Hepatocyte (in vitro differentiated cells): Measurements from ENCODE around the gene PABPN1L. TPM values are rescaled to one million over a fixed set of nuclear protein-coding genes. Genes with fewer than 3 reads are reported as not detected.

Source experiments
- DNase-seq: peaks from one replicate; pipeline ENCODE4 v3.0.0-alpha.2; 2016; ENCODE audit warnings: low spot score
- H2AFZ ChIP-seq: fragments of 200-600 bp; sonication (generic); 2 replicates; pipeline ENCODE4 v1.6.0; 2016; ENCODE audit warnings: antibody characterized with exemption, mild to moderate bottlenecking
- H3K27ac ChIP-seq: fragments of 200-600 bp; sonication (generic); 2 replicates; pipeline ENCODE4 v1.5.1; 2016; ENCODE audit warnings: mild to moderate bottlenecking
- H3K27me3 ChIP-seq: fragments of 200-600 bp; sonication (generic); 2 replicates; pipeline ENCODE4 v1.6.1; 2016
- H3K36me3 ChIP-seq: fragments of 200-600 bp; sonication (generic); replicated peaks from 2 replicates; pipeline ENCODE4 v1.5.1; 2016; ENCODE audit warnings: low read depth; ENCODE audit not compliant: insufficient read depth
- H3K4me1 ChIP-seq: fragments of 200-600 bp; sonication (generic); 2 replicates; pipeline ENCODE4 v1.5.1; 2016; ENCODE audit warnings: mild to moderate bottlenecking, moderate library complexity; ENCODE audit not compliant: insufficient read depth
- H3K4me2 ChIP-seq: fragments of 200-600 bp; sonication (generic); 2 replicates; pipeline ENCODE4 v1.6.0; 2016
- H3K4me3 ChIP-seq: fragments of 200-600 bp; sonication (generic); 2 replicates; pipeline ENCODE4 v1.5.1; 2016; ENCODE audit warnings: mild to moderate bottlenecking
- H3K79me2 ChIP-seq: fragments of 200-600 bp; sonication (generic); 2 replicates; pipeline ENCODE4 v1.6.0; 2017; ENCODE audit warnings: mild to moderate bottlenecking
- H3K9me2 ChIP-seq: fragments of 200-600 bp; sonication (generic); replicated peaks from 2 replicates; pipeline ENCODE4 v1.6.0; 2017; ENCODE audit warnings: mild to moderate bottlenecking; ENCODE audit not compliant: insufficient read depth
- H3K9me3 ChIP-seq: fragments of 200-600 bp; sonication (generic); 2 replicates; pipeline ENCODE4 v1.5.1; 2016; ENCODE audit warnings: low read depth, mild to moderate bottlenecking
- H4K20me1 ChIP-seq: fragments of 200-600 bp; sonication (generic); 2 replicates; pipeline ENCODE4 v1.6.0; 2016; ENCODE audit warnings: mild to moderate bottlenecking; ENCODE audit not compliant: insufficient read depth, poor library complexity, severe bottlenecking
- EZH2 ChIP-seq: fragments of 200-600 bp; sonication (generic); IDR thresholded peaks from 2 replicates; pipeline ENCODE4 v1.6.1; 2016; ENCODE audit warnings: antibody characterized with exemption, mild to moderate bottlenecking, borderline replicate concordance
- EZH2phosphoT487 ChIP-seq: fragments of 200-600 bp; sonication (generic); IDR thresholded peaks from one replicate; pipeline ENCODE4 v1.6.1; 2018; ENCODE audit warnings: antibody characterized with exemption, mild to moderate bottlenecking, low read depth, moderate library complexity; ENCODE audit not compliant: unreplicated experiment, severe bottlenecking
- WGBS: methylation state at CpG from one replicate; pipeline ENCODE4 v1.1.6; 2016; ENCODE audit warnings: low lambda C conversion rate; ENCODE audit errors: missing lambda C conversion rate; 5-methylcytosine and 5-hydroxymethylcytosine counted together
- polyA plus RNA-seq: library from polyadenylated mRNA; unstranded; fragments of >200 nt; fragmentation: Nextera tagmentation; extraction: Ambion mirVana; gene quantifications from 2 replicates; pipeline ENCODE4 v1.2.1, GENCODE V29; 2016
- total RNA-seq: library from RNA; depleted of rRNA; stranded (reverse); fragments of >200 nt; gene quantifications from 2 replicates; pipeline ENCODE4 v1.2.3, GENCODE V29; 2014
- TF ChIP-seq, protein P1 (sequence below): fragments of 200-600 bp; sonication (generic); IDR thresholded peaks from 2 replicates; pipeline ENCODE4 v1.5.1; 2016; ENCODE audit warnings: antibody characterized with exemption, mild to moderate bottlenecking; ENCODE audit not compliant: poor library complexity

The PABPN1L gene
- total and polyA plus RNA-seq, 2 experiments from 2014 or later: not detected

DNA sequence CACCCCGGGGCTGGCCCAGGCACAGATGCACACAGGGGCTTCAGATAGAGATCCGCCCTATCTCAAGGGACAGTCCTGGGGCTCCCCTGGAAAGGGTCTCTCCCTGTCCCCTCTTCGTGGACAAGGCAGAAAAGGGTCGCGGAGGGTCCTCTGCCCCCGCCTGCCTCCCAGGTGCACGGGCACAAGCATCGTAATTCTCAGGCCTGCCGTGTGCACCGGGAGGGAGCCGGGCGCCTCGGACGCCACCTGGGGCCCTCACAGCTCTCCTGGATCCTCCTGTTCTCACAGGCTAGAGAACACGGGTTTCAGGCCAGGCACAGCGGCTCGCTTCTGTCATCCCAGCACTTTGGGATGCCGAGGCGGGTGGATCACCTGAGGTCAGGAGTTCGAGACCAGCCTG lies 11.9 kb upstream of the PABPN1L start:
- Histone ChIP-seq H3K9me3 (no peaks in the 10 kb centered on the region), H3K36me3 (no peaks in the 10 kb centered on the region), H3K4me3 (no peak overlapping the region), H3K79me2 (no peaks in the 10 kb centered on the region), H3K27me3 (no peaks in the 10 kb centered on the region), H3K4me1 (peaks cover 8% of the 10 kb centered on the region), H2AFZ (no peak overlapping the region), H4K20me1 (no peaks in the 10 kb centered on the region), H3K4me2 (no peak overlapping the region), H3K27ac (no peak overlapping the region), H3K9me2 (no peaks in the 10 kb centered on the region)
- 95% methylated on average over 20 of the region's 20 CpGs for WGBS
- TF ChIP-seq, protein P1, sequence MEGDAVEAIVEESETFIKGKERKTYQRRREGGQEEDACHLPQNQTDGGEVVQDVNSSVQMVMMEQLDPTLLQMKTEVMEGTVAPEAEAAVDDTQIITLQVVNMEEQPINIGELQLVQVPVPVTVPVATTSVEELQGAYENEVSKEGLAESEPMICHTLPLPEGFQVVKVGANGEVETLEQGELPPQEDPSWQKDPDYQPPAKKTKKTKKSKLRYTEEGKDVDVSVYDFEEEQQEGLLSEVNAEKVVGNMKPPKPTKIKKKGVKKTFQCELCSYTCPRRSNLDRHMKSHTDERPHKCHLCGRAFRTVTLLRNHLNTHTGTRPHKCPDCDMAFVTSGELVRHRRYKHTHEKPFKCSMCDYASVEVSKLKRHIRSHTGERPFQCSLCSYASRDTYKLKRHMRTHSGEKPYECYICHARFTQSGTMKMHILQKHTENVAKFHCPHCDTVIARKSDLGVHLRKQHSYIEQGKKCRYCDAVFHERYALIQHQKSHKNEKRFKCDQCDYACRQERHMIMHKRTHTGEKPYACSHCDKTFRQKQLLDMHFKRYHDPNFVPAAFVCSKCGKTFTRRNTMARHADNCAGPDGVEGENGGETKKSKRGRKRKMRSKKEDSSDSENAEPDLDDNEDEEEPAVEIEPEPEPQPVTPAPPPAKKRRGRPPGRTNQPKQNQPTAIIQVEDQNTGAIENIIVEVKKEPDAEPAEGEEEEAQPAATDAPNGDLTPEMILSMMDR: no peak
- no peak for TF ChIP-seq EZH2phosphoT487
- TF ChIP-seq EZH2: no peak
- DNase-seq: no peak

- Histone ChIP-seq H3K4me2 (no peak overlapping the region), H3K4me3 (no peak overlapping the region), H3K36me3 (no peaks in the 10 kb centered on the region), H3K4me1 (peaks cover 8% of the 10 kb centered on the region), H4K20me1 (no peaks in the 10 kb centered on the region), H3K79me2 (no peaks in the 10 kb centered on the region), H3K27ac (no peak overlapping the region), H3K9me3 (no peaks in the 10 kb centered on the region), H2AFZ (no peak overlapping the region), H3K9me2 (no peaks in the 10 kb centered on the region), H3K27me3 (no peaks in the 10 kb centered on the region)
- no peak for TF ChIP-seq EZH2
- TF ChIP-seq EZH2phosphoT487: no peak
- TF ChIP-seq, protein P1: no peak
- WGBS: 90% methylated on average over 16 of the region's 20 CpGs
- DNase-seq: no peak
Measured at GRCh38 chr16:88877564-88878289, 11.3 kb upstream of the PABPN1L start.

- Histone ChIP-seq H3K4me3 (no peak overlapping the region), H3K36me3 (no peaks in the 10 kb centered on the region), H2AFZ (no peak overlapping the region), H3K4me1 (peaks cover 8% of the 10 kb centered on the region), H3K27me3 (no peaks in the 10 kb centered on the region), H3K9me3 (no peaks in the 10 kb centered on the region), H3K9me2 (no peaks in the 10 kb centered on the region), H3K27ac (no peak overlapping the region), H3K4me2 (no peak overlapping the region), H3K79me2 (no peaks in the 10 kb centered on the region), H4K20me1 (no peaks in the 10 kb centered on the region)
- no peak for DNase-seq
- no peak for TF ChIP-seq EZH2phosphoT487
- TF ChIP-seq EZH2: no peak
- TF ChIP-seq, protein P1: no peak
- 93% methylated on average over 27 of the region's 33 CpGs for WGBS
Measured at GRCh38 chr16:88876942-88877526, 10.6 kb upstream of the PABPN1L start.
